ENCODE results near the gene ENDOV. TPM values are rescaled to one million over a fixed set of nuclear protein-coding genes. Genes with fewer than 3 reads are reported as not detected.

The ENDOV gene
- total RNA-seq, 1 donor = 13.4 TPM

DNA sequence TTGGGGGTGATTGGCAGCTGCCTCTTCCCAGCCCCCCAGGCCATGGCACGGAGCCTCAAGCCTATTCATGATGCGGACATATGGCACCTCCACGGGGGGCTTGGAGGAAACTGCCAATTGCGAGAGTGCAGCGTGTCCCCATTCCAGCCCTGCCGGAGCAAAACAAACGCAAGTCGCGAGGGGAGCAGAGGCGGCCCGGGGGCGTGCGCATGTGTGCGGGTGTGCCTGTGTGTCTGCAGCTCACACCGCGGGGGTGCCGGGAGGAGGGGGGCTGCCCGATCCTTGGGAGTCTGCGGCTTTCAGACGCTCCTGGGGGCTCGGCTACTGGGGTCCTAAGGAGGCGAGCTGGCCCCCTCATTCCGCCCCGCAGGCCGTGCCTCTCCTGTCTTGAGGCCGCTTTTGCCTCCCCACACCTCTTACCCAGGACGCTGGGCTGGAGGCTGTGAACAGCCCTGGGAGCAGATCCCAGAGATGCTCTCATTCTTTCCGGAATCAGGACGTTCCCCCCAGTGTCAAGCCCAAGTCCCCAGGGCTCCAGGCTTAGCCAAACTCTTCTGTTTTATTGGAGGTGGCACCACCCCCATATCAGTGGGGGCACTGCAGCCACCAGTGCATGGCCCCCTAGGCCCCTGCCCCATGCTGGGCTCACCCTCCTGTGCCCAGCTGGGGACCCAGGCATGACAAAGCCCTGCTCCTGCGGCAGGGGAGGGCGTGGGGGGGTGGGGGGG, 29.1 kb downstream of the ENDOV start:
- DNase-seq (ENCODE audit: low read depth) = no peak
- H3K4me3 ChIP-seq (ENCODE audit: low read depth, low read length) = no peak overlapping the region
- TF ChIP-seq CTCF (IDR thresholded peaks at IDR 0.05; ENCODE audit: insufficient read depth, low read depth, low read length) = no peak

- DNase-seq (ENCODE audit: low read depth) = no peak
- TF ChIP-seq CTCF (IDR thresholded peaks at IDR 0.05; ENCODE audit: insufficient read depth, low read depth, low read length) = no peak
- H3K4me3 ChIP-seq (ENCODE audit: low read depth, low read length) = no peak overlapping the region
These were observed 29.6 kb downstream of the ENDOV start for GRCh38 chr17:80444644-80444979.

- no peak for DNase-seq (ENCODE audit: low read depth)
- no peak overlapping the region for H3K4me3 ChIP-seq (ENCODE audit: low read depth, low read length)
- TF ChIP-seq CTCF (IDR thresholded peaks at IDR 0.05; ENCODE audit: insufficient read depth, low read depth, low read length) = no peak
These were observed 30.2 kb downstream of the ENDOV start for GRCh38 chr17:80445007-80445725.

DNA sequence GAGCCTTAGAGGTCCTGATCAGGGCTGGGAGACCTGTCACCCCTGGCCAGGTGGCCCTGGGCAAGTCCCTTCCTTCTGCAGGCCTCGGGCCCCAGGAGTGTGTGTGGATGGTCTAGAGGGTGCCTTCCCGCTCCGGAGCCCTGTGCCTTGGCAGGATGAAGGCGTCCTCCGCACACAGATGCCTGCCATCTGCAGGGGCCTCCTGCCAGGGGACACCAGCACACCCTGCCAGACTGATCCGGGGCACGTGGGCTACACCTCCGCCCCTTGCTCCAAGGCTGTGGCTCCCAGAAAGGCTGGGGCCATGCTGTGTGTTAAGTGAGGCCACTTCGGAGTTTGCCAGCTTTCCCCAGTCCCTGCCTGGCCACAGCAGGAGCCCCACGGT, 30.8 kb downstream of the ENDOV start:
- no peak for TF ChIP-seq CTCF (IDR thresholded peaks at IDR 0.05; ENCODE audit: insufficient read depth, low read depth, low read length)
- DNase-seq (ENCODE audit: low read depth) = no peak
- no peak overlapping the region for H3K4me3 ChIP-seq (ENCODE audit: low read depth, low read length)

- no peak for TF ChIP-seq CTCF (IDR thresholded peaks at IDR 0.05; ENCODE audit: insufficient read depth, low read depth, low read length)
- H3K4me3 ChIP-seq (ENCODE audit: low read depth, low read length) = no peak overlapping the region
- DNase-seq (ENCODE audit: low read depth) = no peak
These were observed 31.9 kb downstream of the ENDOV start for GRCh38 chr17:80446645-80447405.

- no peak overlapping the region for H3K4me3 ChIP-seq (ENCODE audit: low read depth, low read length)
- DNase-seq (ENCODE audit: low read depth) = no peak
- TF ChIP-seq CTCF (IDR thresholded peaks at IDR 0.05; ENCODE audit: insufficient read depth, low read depth, low read length) = no peak
These were observed 32.8 kb downstream of the ENDOV start for GRCh38 chr17:80447790-80448189.
